DOHH2 (cell line): ENCODE measurements around the gene NNAT.

Source experiments
- H3F3A ChIP-seq: fragments of 200-600 bp; sonication (generic), shearing (Covaris generic); 2 replicates; pipeline ENCODE4 v1.6.0; 2016; ENCODE audit warnings: antibody characterized with exemption, mild to moderate bottlenecking; ENCODE audit not compliant: control insufficient read depth, insufficient read depth
- H3K27ac ChIP-seq: fragments of 200-600 bp; sonication (generic); 2 replicates; pipeline ENCODE4 v1.5.1; 2014; ENCODE audit warnings: low read depth, mild to moderate bottlenecking, low read length, moderate library complexity
- H3K27me3 ChIP-seq: fragments of 200-600 bp; sonication (generic); 2 replicates; pipeline ENCODE4 v1.6.1; 2014; ENCODE audit warnings: mild to moderate bottlenecking, low read length, mixed read lengths; ENCODE audit not compliant: control insufficient read depth
- H3K36me3 ChIP-seq: fragments of 200-600 bp; sonication (generic); 2 replicates; pipeline ENCODE4 v1.6.1; 2014; ENCODE audit warnings: mild to moderate bottlenecking, low read length, moderate library complexity, mixed read lengths; ENCODE audit not compliant: control insufficient read depth
- H3K4me1 ChIP-seq: fragments of 200-600 bp; sonication (generic); 2 replicates; pipeline ENCODE4 v1.6.1; 2014; ENCODE audit warnings: mild to moderate bottlenecking, low read length, mixed read lengths; ENCODE audit not compliant: control insufficient read depth
- H3K4me2 ChIP-seq: fragments of 200-600 bp; sonication (generic); 2 replicates; pipeline ENCODE4 v1.6.0; 2014; ENCODE audit warnings: mild to moderate bottlenecking, low read length, moderate library complexity
- H3K4me3 ChIP-seq: fragments of 200-600 bp; sonication (generic); 2 replicates; pipeline ENCODE4 v1.5.1; 2014; ENCODE audit warnings: mild to moderate bottlenecking, low read length, mixed read lengths
- H3K79me2 ChIP-seq: fragments of 200-600 bp; sonication (generic); 2 replicates; pipeline ENCODE4 v1.6.1; 2014; ENCODE audit warnings: mild to moderate bottlenecking, low read length, mixed read lengths; ENCODE audit not compliant: control insufficient read depth
- H3K9me2 ChIP-seq: fragments of 200-600 bp; sonication (generic); replicated peaks from 2 replicates; pipeline ENCODE4 v1.6.1; 2014; ENCODE audit warnings: mild to moderate bottlenecking, low read length, mixed read lengths; ENCODE audit not compliant: control insufficient read depth
- H3K9me3 ChIP-seq: fragments of 200-600 bp; sonication (generic); 2 replicates; pipeline ENCODE4 v1.6.1; 2014; ENCODE audit warnings: antibody characterized with exemption, low read length, mixed read lengths; ENCODE audit not compliant: control insufficient read depth, insufficient read depth
- H4K20me1 ChIP-seq: fragments of 200-600 bp; sonication (generic); 2 replicates; pipeline ENCODE4 v1.6.0; 2014; ENCODE audit warnings: low read depth, mild to moderate bottlenecking, antibody characterized with exemption, low read length, moderate library complexity; ENCODE audit not compliant: control insufficient read depth, insufficient read depth
- CTCF ChIP-seq: fragments of 200-600 bp; sonication (generic); IDR thresholded peaks from one replicate; pipeline ENCODE4 v1.5.1; 2014; ENCODE audit warnings: antibody characterized with exemption, mild to moderate bottlenecking, low read depth, low read length; ENCODE audit not compliant: poor library complexity, severe bottlenecking
- EZH2phosphoT487 ChIP-seq: fragments of 200-600 bp; sonication (generic); IDR thresholded peaks from 2 replicates; pipeline ENCODE4 v1.6.1; 2017; ENCODE audit warnings: borderline replicate concordance, mild to moderate bottlenecking, antibody characterized with exemption, low read length, moderate library complexity, mixed read lengths

Gene NNAT

GRCh38 chr20:37567671-37568588, 46.9 kb downstream of the NNAT start:
- Histone ChIP-seq H3F3A (no peaks in the 10 kb centered on the region), H3K79me2 (no peaks in the 10 kb centered on the region), H3K27ac (no peak overlapping the region), H3K36me3 (no peaks in the 10 kb centered on the region), H3K4me1 (no peaks in the 10 kb centered on the region), H3K4me3 (no peak overlapping the region), H3K9me2 (no peaks in the 10 kb centered on the region), H3K4me2 (no peak overlapping the region), H4K20me1 (no peaks in the 10 kb centered on the region), H3K9me3 (no peaks in the 10 kb centered on the region), H3K27me3 (peaks cover 44% of the 10 kb centered on the region)
- TF ChIP-seq EZH2phosphoT487 (no peak), CTCF (no peak)

- Histone ChIP-seq H3F3A (no peaks in the 10 kb centered on the region), H3K27me3 (peaks cover 33% of the 10 kb centered on the region), H3K4me3 (no peak overlapping the region), H3K79me2 (no peaks in the 10 kb centered on the region), H3K36me3 (no peaks in the 10 kb centered on the region), H3K9me2 (no peaks in the 10 kb centered on the region), H3K9me3 (no peaks in the 10 kb centered on the region), H3K27ac (no peak overlapping the region), H4K20me1 (no peaks in the 10 kb centered on the region), H3K4me2 (no peak overlapping the region), H3K4me1 (no peaks in the 10 kb centered on the region; the same call in 1 of the 2 replicates)
- TF ChIP-seq CTCF (no peak), EZH2phosphoT487 (no peak)
These were observed 49.4 kb downstream of the NNAT start for GRCh38 chr20:37570419-37570818.

- Histone ChIP-seq H3K36me3 (no peaks in the 10 kb centered on the region), H3K9me2 (no peaks in the 10 kb centered on the region), H3F3A (no peaks in the 10 kb centered on the region), H3K4me2 (no peak overlapping the region), H3K9me3 (no peaks in the 10 kb centered on the region), H3K4me3 (no peak overlapping the region), H3K27me3 (peaks cover 32% of the 10 kb centered on the region), H3K79me2 (no peaks in the 10 kb centered on the region), H4K20me1 (no peaks in the 10 kb centered on the region), H3K4me1 (peaks cover 6% of the 10 kb centered on the region), H3K27ac (no peak overlapping the region)
- TF ChIP-seq EZH2phosphoT487, result no peak
- no peak for TF ChIP-seq CTCF
These were observed 50.0 kb downstream of the NNAT start for GRCh38 chr20:37571033-37571432.
